HEK293 (cell line): ENCODE measurements around the gene PSMB4.

ENCODE experiments used
- AEBP2 ChIP-seq: fragments of 450-650 bp; formaldehyde crosslinking; IDR thresholded peaks from 2 replicates; pipeline ENCODE4 v1.5.1; 2016; ENCODE audit warnings: missing biosample characterization, missing genetic modification characterization, borderline replicate concordance
- GLI2 ChIP-seq: fragments of 450-650 bp; formaldehyde crosslinking; IDR thresholded peaks from 2 replicates; pipeline ENCODE4; 2017; ENCODE audit warnings: missing biosample characterization, missing genetic modification characterization, low read depth, borderline replicate concordance
- GLIS2 ChIP-seq: fragments of 450-650 bp; formaldehyde crosslinking; IDR thresholded peaks from 2 replicates; pipeline ENCODE4 v1.5.1; 2016; ENCODE audit warnings: missing biosample characterization, missing genetic modification characterization
- HOXC10 ChIP-seq: sonication (generic); formaldehyde crosslinking; IDR thresholded peaks from 2 replicates; pipeline ENCODE4 v1.8.1; 2023; ENCODE audit warnings: mild to moderate bottlenecking, missing genetic modification reagents
- KLF9 ChIP-seq: fragments of 450-650 bp; formaldehyde crosslinking; IDR thresholded peaks from 2 replicates; pipeline ENCODE4 v1.5.1; 2016; ENCODE audit warnings: missing biosample characterization, missing genetic modification characterization, low read depth
- MZF1 ChIP-seq: fragments of 450-650 bp; formaldehyde crosslinking; IDR thresholded peaks from 2 replicates; pipeline ENCODE4 v1.5.1; 2017; ENCODE audit warnings: missing biosample characterization, missing genetic modification characterization, borderline replicate concordance
- PATZ1 ChIP-seq: fragments of 450-650 bp; formaldehyde crosslinking; IDR thresholded peaks from 2 replicates; pipeline ENCODE4 v1.5.1; 2016; ENCODE audit warnings: missing biosample characterization, missing genetic modification characterization
- SALL2 ChIP-seq: fragments of 450-650 bp; formaldehyde crosslinking; IDR thresholded peaks from 2 replicates; pipeline ENCODE4 v1.5.0; 2017; ENCODE audit warnings: missing biosample characterization, mild to moderate bottlenecking, missing genetic modification characterization, borderline replicate concordance
- SCRT1 ChIP-seq: fragments of 450-650 bp; formaldehyde crosslinking; IDR thresholded peaks from 2 replicates; pipeline ENCODE4 v1.5.1; 2016; ENCODE audit warnings: missing biosample characterization, missing genetic modification characterization, borderline replicate concordance
- TCF7L2 ChIP-seq: IDR thresholded peaks from 2 replicates; pipeline ENCODE4 v1.6.1; 2011; ENCODE audit warnings: low read depth, mild to moderate bottlenecking, inconsistent platforms, low read length, moderate library complexity, borderline replicate concordance
- ZBTB20 ChIP-seq: fragments of 450-650 bp; formaldehyde crosslinking; IDR thresholded peaks from 2 replicates; pipeline ENCODE4 v1.5.1; 2016; ENCODE audit warnings: missing biosample characterization, missing genetic modification characterization
- ZEB2 ChIP-seq: fragments of 450-650 bp; formaldehyde crosslinking; IDR thresholded peaks from 2 replicates; pipeline ENCODE4 v1.5.1; 2016; ENCODE audit warnings: missing biosample characterization, missing genetic modification characterization
- ZFHX2 ChIP-seq: fragments of 450-650 bp; formaldehyde crosslinking; conservative IDR thresholded peaks from 2 replicates; pipeline ENCODE4 v1.5.1; 2016; ENCODE audit warnings: missing biosample characterization, missing genetic modification characterization
- ZNF121 ChIP-seq: fragments of 450-650 bp; formaldehyde crosslinking; IDR thresholded peaks from 2 replicates; pipeline ENCODE4 v1.5.1; 2016; ENCODE audit warnings: missing biosample characterization, missing genetic modification characterization
- ZNF140 ChIP-seq: fragments of 450-650 bp; formaldehyde crosslinking; IDR thresholded peaks from 2 replicates; pipeline ENCODE4 v1.5.1; 2016; ENCODE audit warnings: missing biosample characterization, missing genetic modification characterization
- ZNF19 ChIP-seq: fragments of 450-650 bp; formaldehyde crosslinking; IDR thresholded peaks from 2 replicates; pipeline ENCODE4; 2016; ENCODE audit warnings: missing biosample characterization, missing genetic modification characterization, low read depth
- ZNF23 ChIP-seq: fragments of 450-650 bp; formaldehyde crosslinking; IDR thresholded peaks from 2 replicates; pipeline ENCODE4 v1.5.1; 2016; ENCODE audit warnings: missing biosample characterization, missing genetic modification characterization, borderline replicate concordance
- ZNF324 ChIP-seq: fragments of 450-650 bp; formaldehyde crosslinking; IDR thresholded peaks from 2 replicates; pipeline ENCODE4 v1.5.1; 2016; ENCODE audit warnings: missing biosample characterization, missing genetic modification characterization
- ZNF354C ChIP-seq: fragments of 450-650 bp; formaldehyde crosslinking; IDR thresholded peaks from 2 replicates; pipeline ENCODE4 v1.5.1; 2016; ENCODE audit warnings: missing biosample characterization, missing genetic modification characterization, low read depth, borderline replicate concordance
- ZNF37A ChIP-seq: fragments of 450-650 bp; IDR thresholded peaks from 2 replicates; pipeline ENCODE4 v1.5.1; 2018; ENCODE audit warnings: missing biosample characterization, missing genetic modification characterization
- ZNF510 ChIP-seq: fragments of 450-650 bp; formaldehyde crosslinking; IDR thresholded peaks from 2 replicates; pipeline ENCODE4 v1.5.1; 2018; ENCODE audit warnings: mild to moderate bottlenecking, missing genetic modification characterization, missing biosample characterization; ENCODE audit not compliant: insufficient replicate concordance
- ZNF514 ChIP-seq: fragments of 450-650 bp; formaldehyde crosslinking; IDR thresholded peaks from 2 replicates; pipeline ENCODE4 v1.5.1; 2016; ENCODE audit warnings: missing biosample characterization, missing genetic modification characterization
- ZNF521 ChIP-seq: fragments of 450-650 bp; formaldehyde crosslinking; IDR thresholded peaks from 2 replicates; pipeline ENCODE4 v1.5.1; 2017; ENCODE audit warnings: missing biosample characterization, mild to moderate bottlenecking, missing genetic modification characterization
- ZNF530 ChIP-seq: fragments of 450-650 bp; formaldehyde crosslinking; IDR thresholded peaks from 2 replicates; pipeline ENCODE4 v1.5.1; 2016; ENCODE audit warnings: low read depth, missing biosample characterization, missing genetic modification characterization
- ZNF544 ChIP-seq: fragments of 450-650 bp; formaldehyde crosslinking; IDR thresholded peaks from 2 replicates; pipeline ENCODE4 v1.5.0; 2017; ENCODE audit warnings: missing biosample characterization, missing genetic modification characterization
- ZNF571 ChIP-seq: fragments of 450-650 bp; formaldehyde crosslinking; IDR thresholded peaks from 2 replicates; pipeline ENCODE4 v1.5.0; 2017; ENCODE audit warnings: missing biosample characterization, missing genetic modification characterization
- ZNF626 ChIP-seq: fragments of 450-650 bp; sonication (Bioruptor Pico); formaldehyde crosslinking; IDR thresholded peaks from 2 replicates; pipeline ENCODE4 v1.5.1; 2018; ENCODE audit warnings: missing biosample characterization, missing genetic modification characterization, inconsistent platforms
- ZNF660 ChIP-seq: fragments of 450-650 bp; IDR thresholded peaks from 2 replicates; pipeline ENCODE4 v1.5.1; 2018; ENCODE audit warnings: missing biosample characterization, mild to moderate bottlenecking, missing genetic modification characterization
- ZNF664 ChIP-seq: fragments of 450-650 bp; formaldehyde crosslinking; IDR thresholded peaks from 2 replicates; pipeline ENCODE4 v1.5.1; 2016; ENCODE audit warnings: missing biosample characterization, missing genetic modification characterization
- ZNF670 ChIP-seq: fragments of 450-650 bp; formaldehyde crosslinking; IDR thresholded peaks from 2 replicates; pipeline ENCODE4 v1.5.1; 2016; ENCODE audit warnings: missing biosample characterization, missing genetic modification characterization, low read depth
- ZNF677 ChIP-seq: fragments of 450-650 bp; IDR thresholded peaks from 2 replicates; pipeline ENCODE4 v1.5.0; 2018; ENCODE audit warnings: missing biosample characterization, mild to moderate bottlenecking, missing genetic modification characterization, moderate library complexity
- ZNF777 ChIP-seq: fragments of 450-650 bp; formaldehyde crosslinking; IDR thresholded peaks from 2 replicates; pipeline ENCODE4 v1.5.1; 2017; ENCODE audit warnings: missing biosample characterization, missing genetic modification characterization, borderline replicate concordance
- ZSCAN16 ChIP-seq: fragments of 450-650 bp; formaldehyde crosslinking; IDR thresholded peaks from 2 replicates; pipeline ENCODE4 v1.5.1; 2016; ENCODE audit warnings: missing biosample characterization, missing genetic modification characterization
- ZSCAN23 ChIP-seq: fragments of 450-650 bp; formaldehyde crosslinking; IDR thresholded peaks from 2 replicates; pipeline ENCODE4 v1.5.1; 2016; ENCODE audit warnings: missing biosample characterization, missing genetic modification characterization
- TF ChIP-seq, protein P1 (sequence below): fragments of 450-650 bp; formaldehyde crosslinking; IDR thresholded peaks from 2 replicates; pipeline ENCODE4 v1.5.1; 2016; ENCODE audit warnings: missing biosample characterization, missing genetic modification characterization
- TF ChIP-seq, protein P2 (sequence below): fragments of 450-650 bp; formaldehyde crosslinking; IDR thresholded peaks from 2 replicates; pipeline ENCODE4 v1.5.1; 2016; ENCODE audit warnings: missing biosample characterization, missing genetic modification characterization

PSMB4 gene

GRCh38 chr1:151377150-151377884 is 22.1 kb upstream of the PSMB4 start (continued):
- TF ChIP-seq PATZ1 (tag by site-specific recombination) (no peak), ZNF544 (tag by site-specific recombination) (no peak), ZNF677 (no peak), AEBP2 (tag by site-specific recombination) (no peak), ZSCAN16 (no peak), ZNF571 (no peak), ZNF514 (tag by site-specific recombination) (no peak), ZNF670 (tag by site-specific recombination) (no peak), HOXC10 (CRISPR knock-in tag) (no peak), ZNF121 (tag by site-specific recombination) (peak; percentile 93), ZFHX2 (tag by site-specific recombination) (no peak), ZNF354C (tag by site-specific recombination) (no peak), ZNF37A (tag by site-specific recombination) (no peak), TCF7L2 (no peak), ZEB2 (0 out of 2 replicates have a peak, but pooled peaks have one; percentile 22), GLIS2 (tag by site-specific recombination) (no peak), ZNF664 (tag by site-specific recombination) (no peak), GLI2 (tag by site-specific recombination) (no peak), SALL2 (no peak), ZNF660 (tag by site-specific recombination) (no peak), ZNF19 (tag by site-specific recombination) (no peak), ZBTB20 (tag by site-specific recombination) (no peak), ZNF324 (tag by site-specific recombination) (no peak), ZNF140 (no peak), ZNF626 (no peak), ZNF521 (no peak), SCRT1 (tag by site-specific recombination) (peak; percentile 57; the same call in 1 of the 2 replicates), ZNF530 (tag by site-specific recombination) (no peak), MZF1 (tag by site-specific recombination) (no peak), ZNF510 (tag by site-specific recombination) (no peak), KLF9 (tag by site-specific recombination) (no peak), ZNF23 (tag by site-specific recombination) (no peak), ZNF777 (no peak), ZSCAN23 (no peak)
- TF ChIP-seq, protein P1, sequence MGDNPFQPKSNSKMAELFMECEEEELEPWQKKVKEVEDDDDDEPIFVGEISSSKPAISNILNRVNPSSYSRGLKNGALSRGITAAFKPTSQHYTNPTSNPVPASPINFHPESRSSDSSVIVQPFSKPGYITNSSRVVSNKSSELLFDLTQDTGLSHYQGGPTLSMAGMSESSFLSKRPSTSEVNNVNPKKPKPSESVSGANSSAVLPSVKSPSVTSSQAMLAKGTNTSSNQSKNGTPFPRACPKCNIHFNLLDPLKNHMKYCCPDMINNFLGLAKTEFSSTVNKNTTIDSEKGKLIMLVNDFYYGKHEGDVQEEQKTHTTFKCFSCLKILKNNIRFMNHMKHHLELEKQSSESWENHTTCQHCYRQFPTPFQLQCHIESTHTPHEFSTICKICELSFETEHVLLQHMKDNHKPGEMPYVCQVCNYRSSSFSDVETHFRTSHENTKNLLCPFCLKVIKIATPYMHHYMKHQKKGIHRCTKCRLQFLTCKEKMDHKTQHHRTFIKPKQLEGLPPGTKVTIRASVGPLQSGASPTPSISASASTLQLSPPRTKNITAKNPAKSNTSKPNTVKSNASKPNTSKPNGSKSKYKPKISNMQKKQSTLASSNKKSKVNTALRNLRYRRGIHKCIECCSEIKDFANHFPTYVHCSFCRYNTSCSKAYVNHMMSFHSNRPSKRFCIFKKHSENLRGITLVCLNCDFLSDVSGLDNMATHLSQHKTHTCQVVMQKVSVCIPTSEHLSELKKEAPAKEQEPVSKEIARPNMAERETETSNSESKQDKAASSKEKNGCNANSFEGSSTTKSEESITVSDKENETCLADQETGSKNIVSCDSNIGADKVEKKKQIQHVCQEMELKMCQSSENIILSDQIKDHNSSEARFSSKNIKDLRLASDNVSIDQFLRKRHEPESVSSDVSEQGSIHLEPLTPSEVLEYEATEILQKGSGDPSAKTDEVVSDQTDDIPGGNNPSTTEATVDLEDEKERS (tag by site-specific recombination): no peak
- TF ChIP-seq, protein P2, sequence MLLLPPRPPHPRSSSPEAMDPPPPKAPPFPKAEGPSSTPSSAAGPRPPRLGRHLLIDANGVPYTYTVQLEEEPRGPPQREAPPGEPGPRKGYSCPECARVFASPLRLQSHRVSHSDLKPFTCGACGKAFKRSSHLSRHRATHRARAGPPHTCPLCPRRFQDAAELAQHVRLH (tag by site-specific recombination): peak; percentile 70
